ENCODE data around the gene DHRS13.

The DHRS13 gene

DNA sequence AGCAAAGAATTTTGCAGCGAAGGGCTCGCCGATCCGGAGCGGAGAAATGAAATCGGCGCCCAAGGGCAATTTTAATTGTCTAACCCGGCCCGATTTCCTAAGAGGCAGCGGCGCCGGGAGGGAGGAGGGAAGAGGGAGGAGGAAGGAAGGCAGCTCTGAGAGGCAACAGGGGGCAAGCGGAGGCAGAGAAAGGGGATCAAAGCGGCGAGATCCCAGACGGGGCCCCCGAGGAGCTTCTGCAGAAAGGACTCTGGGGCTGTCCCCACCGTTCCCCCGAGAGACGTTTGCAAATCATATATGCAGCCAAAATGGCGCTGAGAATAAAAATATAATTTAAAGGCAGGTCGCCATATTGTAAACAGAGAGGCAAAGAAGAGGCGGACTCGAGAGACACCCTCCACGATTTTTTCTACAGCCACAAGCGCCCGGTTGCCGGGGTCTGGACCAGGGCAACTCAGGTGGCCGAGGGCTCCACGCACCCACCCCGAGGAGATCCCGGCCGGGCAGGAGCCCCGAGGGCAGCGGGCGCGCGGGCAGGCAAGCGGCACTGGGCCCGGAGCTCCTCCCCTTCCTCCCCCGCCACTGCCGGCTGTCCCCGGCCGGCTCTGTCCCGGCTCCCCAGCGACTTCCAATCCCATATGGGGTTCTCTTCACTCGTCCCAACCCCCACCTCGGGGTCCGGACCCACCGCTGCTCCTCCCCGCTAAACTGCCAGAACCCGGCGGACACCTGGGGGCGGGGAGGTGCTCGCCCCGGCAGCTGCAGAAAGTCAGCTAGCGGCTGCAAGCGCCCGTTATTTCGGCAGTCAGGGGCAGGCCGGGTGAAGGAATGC is 46.5 kb upstream of the DHRS13 start:
- peak overlapping the region; percentile 83 for H3K4me3 ChIP-seq (ENCODE audit: low read depth, low read length)
- TF ChIP-seq, protein P1, sequence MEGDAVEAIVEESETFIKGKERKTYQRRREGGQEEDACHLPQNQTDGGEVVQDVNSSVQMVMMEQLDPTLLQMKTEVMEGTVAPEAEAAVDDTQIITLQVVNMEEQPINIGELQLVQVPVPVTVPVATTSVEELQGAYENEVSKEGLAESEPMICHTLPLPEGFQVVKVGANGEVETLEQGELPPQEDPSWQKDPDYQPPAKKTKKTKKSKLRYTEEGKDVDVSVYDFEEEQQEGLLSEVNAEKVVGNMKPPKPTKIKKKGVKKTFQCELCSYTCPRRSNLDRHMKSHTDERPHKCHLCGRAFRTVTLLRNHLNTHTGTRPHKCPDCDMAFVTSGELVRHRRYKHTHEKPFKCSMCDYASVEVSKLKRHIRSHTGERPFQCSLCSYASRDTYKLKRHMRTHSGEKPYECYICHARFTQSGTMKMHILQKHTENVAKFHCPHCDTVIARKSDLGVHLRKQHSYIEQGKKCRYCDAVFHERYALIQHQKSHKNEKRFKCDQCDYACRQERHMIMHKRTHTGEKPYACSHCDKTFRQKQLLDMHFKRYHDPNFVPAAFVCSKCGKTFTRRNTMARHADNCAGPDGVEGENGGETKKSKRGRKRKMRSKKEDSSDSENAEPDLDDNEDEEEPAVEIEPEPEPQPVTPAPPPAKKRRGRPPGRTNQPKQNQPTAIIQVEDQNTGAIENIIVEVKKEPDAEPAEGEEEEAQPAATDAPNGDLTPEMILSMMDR (IDR thresholded peaks at IDR 0.05; ENCODE audit: low read depth, low read length): no peak

DNA sequence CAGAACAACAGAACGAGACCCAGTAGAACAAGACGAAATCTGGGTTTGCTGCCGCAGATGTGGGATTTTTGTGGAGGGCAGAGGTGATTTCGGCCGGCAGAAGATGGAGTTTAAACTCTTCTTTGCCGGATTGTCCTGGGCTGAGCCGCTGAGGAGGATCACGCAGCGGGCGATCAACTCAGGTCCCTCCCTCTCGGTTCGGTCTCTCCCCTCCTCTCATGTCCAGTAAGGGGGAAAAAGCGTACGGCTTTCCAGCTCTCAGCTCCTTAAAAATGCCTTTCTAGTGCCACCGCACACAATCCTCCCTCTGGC is 46.0 kb upstream of the DHRS13 start:
- H3K4me3 ChIP-seq (ENCODE audit: low read depth, low read length): peak overlapping the region; percentile 83
- TF ChIP-seq, protein P1 (IDR thresholded peaks at IDR 0.05; ENCODE audit: low read depth, low read length): no peak

DNA sequence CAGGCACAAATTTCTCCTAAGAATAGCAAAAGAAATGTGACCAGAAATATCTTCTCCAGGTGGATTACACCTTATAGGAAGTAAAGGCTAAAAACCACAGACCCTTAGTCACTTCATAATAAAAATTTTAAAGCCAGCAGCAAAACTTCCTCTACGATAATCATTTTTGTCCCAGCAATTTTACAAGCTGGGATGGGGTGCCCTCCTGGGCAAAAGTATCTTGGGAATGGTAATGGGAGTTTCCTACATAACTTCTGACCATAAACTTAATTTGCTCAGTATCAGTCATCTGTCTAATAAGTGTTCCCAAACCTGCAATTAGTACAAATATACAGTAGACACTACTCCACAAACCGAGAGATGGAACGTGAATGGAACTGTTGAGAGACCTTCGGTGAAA is 45.5 kb upstream of the DHRS13 start:
- TF ChIP-seq, protein P1 (IDR thresholded peaks at IDR 0.05; ENCODE audit: low read depth, low read length): no peak

DNA sequence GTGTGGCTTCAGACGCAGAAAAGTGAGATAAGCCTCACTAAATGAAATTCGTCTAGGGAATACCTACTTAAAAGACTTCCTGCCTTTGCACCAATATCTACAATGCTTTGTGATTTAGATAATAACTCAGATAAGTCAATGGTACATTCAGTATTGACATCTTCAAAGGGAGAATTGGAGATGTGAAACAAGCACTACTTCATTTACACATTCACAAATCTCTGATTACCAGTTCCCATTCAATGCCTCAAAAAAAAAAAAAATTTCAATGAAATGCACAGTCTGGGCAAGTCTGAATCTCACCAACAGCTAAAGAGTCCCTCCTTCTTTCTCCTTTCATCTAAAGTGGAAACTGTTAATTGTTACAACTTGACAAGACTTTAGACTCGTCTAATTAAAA is 44.8 kb upstream of the DHRS13 start:
- H3K4me3 ChIP-seq (ENCODE audit: low read depth, low read length): peak overlapping the region; percentile 83
- TF ChIP-seq, protein P1 (IDR thresholded peaks at IDR 0.05; ENCODE audit: low read depth, low read length): no peak

More for the DNA sequence above, 45.5 kb upstream of the DHRS13 start:
- H3K4me3 ChIP-seq (ENCODE audit: low read depth, low read length): peak overlapping the region; percentile 83

DNA sequence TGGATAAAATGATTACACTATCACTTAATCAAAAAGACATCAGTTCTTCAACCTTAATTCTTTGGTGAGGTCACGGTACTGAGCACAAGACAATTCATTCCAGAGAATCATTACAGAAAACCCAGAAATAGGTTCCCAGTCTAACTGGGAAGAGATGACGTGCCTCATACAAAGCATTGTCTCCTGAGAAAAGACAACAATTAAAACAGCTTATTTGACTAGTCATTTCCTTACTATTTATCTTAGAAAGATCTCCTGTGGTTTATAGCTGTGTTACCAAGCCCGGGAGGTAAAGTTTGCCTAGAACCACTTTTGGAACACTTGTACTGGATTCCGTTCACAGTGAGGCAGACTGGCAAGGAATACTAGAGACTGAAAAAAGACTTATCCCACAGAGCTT is 43.4 kb upstream of the DHRS13 start:
- TF ChIP-seq, protein P1 (IDR thresholded peaks at IDR 0.05; ENCODE audit: low read depth, low read length): no peak
- no peak overlapping the region for H3K4me3 ChIP-seq (ENCODE audit: low read depth, low read length)

DNA sequence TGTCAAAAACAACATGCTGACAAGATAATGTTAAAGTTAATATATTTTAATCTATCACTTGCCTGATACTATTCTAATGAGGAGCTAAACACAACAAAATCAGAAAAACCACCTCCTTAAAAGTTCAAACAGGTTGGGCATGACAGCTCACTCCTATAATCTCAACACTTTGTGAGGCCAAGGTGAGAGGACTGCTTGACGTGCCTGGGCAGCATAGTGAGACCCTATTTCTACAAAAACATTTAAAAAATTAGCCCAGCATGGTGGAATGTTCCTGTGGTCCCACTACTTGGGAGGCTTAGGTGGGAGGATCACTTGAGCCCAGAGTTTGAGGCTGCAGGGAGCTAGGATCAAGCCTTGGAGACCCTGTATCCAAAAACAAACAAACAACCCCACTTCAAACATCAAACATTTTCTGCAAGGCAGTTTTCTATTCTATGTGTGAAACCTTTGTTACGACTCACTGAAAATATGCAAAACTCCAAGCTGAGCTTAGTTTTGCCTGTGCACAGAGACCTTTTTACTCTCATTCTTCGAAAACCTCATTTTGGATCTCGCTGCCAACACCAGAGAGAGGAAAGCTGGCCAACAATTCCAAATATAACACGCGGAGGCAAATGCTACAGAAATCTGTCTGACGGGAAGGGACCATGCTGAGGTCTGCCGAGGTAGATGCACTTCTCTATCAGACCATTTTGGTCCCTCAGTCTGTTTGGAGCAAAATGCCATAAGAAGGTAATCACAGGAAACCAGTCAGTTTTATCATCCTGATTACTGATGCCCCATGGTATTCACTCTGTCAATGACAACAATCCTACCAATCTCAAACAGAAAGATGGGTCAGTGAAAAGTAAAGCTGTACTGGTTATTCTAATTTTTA is 42.2 kb upstream of the DHRS13 start:
- TF ChIP-seq, protein P1 (IDR thresholded peaks at IDR 0.05; ENCODE audit: low read depth, low read length): no peak
- peak overlapping the region; percentile 25; the same call in 1 of the 2 replicates for H3K4me3 ChIP-seq (ENCODE audit: low read depth, low read length)

DNA sequence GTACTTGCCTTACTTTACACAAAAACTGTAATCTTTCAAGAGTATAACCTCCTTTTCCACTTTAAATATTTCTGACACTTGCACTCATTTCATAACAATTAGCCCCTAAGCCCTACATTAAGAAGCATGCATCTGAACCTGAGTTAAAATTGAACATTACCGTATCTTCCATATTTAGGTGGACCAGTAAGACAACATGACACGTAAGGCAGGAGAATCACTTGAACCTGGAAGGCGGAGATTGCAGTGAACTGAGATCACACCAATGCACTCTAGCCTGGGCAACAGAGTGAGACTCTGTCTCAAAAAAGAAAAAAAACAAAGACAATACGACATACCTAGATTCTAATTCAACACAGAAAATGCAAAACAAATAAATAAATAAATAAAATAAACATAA is 41.5 kb upstream of the DHRS13 start:
- no peak overlapping the region for H3K4me3 ChIP-seq (ENCODE audit: low read depth, low read length)
- TF ChIP-seq, protein P1 (IDR thresholded peaks at IDR 0.05; ENCODE audit: low read depth, low read length): no peak

Data from WI38 (cell line).